ENCODE data around the gene CUL9.
A peak's percentile ranks its signal among the peaks of the same experiment; 100 is the strongest.

CUL9 gene

GRCh38 chr6:43202451-43202850 lies 20.5 kb downstream of the CUL9 start:
- DNase-seq: no peak

- DNase-seq: no peak
Observed at GRCh38 chr6:43203029-43203717, 21.2 kb downstream of the CUL9 start.

GRCh38 chr6:43203718-43204095 lies 21.7 kb downstream of the CUL9 start:
- DNase-seq: no peak

GRCh38 chr6:43204271-43205105 lies 22.5 kb downstream of the CUL9 start:
- DNase-seq: no peak

- no peak for DNase-seq
Observed at GRCh38 chr6:43205849-43206248, 23.9 kb downstream of the CUL9 start.

- no peak for DNase-seq
Observed at GRCh38 chr6:43207286-43207685, 25.3 kb downstream of the CUL9 start.

GRCh38 chr6:43211955-43212354 lies 30.0 kb downstream of the CUL9 start:
- no peak for DNase-seq

- DNase-seq: no peak
Observed at GRCh38 chr6:43213431-43213830, 31.4 kb downstream of the CUL9 start.

GRCh38 chr6:43215066-43215465 lies 33.1 kb downstream of the CUL9 start:
- no peak for DNase-seq

- DNase-seq: no peak
Observed at GRCh38 chr6:43216200-43216599, 34.2 kb downstream of the CUL9 start.

- DNase-seq: no peak
Observed at GRCh38 chr6:43217351-43217750, 35.4 kb downstream of the CUL9 start.

GRCh38 chr6:43219119-43219518 lies 37.1 kb downstream of the CUL9 start:
- no peak for DNase-seq

- DNase-seq: no peak
Observed at GRCh38 chr6:43219814-43220213, 37.8 kb downstream of the CUL9 start.

- DNase-seq: no peak
Observed at GRCh38 chr6:43220439-43220951, 38.5 kb downstream of the CUL9 start.

GRCh38 chr6:43221046-43221972 lies 39.3 kb downstream of the CUL9 start:
- DNase-seq: no peak

- DNase-seq: no peak
Observed at GRCh38 chr6:43222418-43223059, 40.5 kb downstream of the CUL9 start.

GRCh38 chr6:43223175-43223574 lies 41.2 kb downstream of the CUL9 start:
- no peak for DNase-seq

- no peak for DNase-seq
Observed at GRCh38 chr6:43226192-43226851, 44.3 kb downstream of the CUL9 start.

GRCh38 chr6:43228951-43229802 lies 47.2 kb downstream of the CUL9 start, which contains the start of gene DNPH1:
Gene DNPH1, minus strand, starts transcription at chr6:43229481. Its CDS starts 25 bp downstream, at chr6:43229456.
- DNase-seq: peak; percentile 13

GRCh38 chr6:43229803-43230620 lies 48.0 kb downstream of the CUL9 start:
- DNase-seq: no peak

Measured in NCI-H1417 treated with DMSO at 0.1 percent for 48 hours (cell line).